ENCODE results near the gene LMX1A. TPM values are rescaled to one million over a fixed set of nuclear protein-coding genes. Genes with fewer than 3 reads are reported as not detected.

Gene LMX1A
- total RNA-seq, 4 donors from 2014 or later = 0.29 to 0.33 TPM; not detected in 2

DNA sequence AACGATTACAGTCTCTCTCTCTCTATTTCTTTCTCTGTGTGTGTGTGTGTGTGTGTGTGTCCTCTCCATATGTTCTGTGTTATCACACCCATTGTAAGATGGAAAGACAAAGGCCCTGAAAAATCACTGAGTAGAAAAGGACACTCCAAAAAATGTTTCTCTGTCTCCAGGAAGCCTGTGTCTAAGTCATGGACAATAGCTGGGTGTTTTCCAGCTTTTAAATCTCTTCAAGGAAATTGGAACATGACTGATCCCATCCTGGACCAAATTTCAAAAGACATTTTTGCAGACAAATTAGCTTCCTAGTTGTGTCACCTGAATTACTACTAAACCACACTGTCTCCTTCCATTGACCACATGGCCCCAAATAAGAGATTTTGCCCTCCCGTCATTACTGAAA lies 31.0 kb upstream of the LMX1A start:
- H3K9me3 ChIP-seq = no peaks in the 10 kb centered on the region
- intact Hi-C loops (cut with DNase I) = no loop called here
- H3K4me1 ChIP-seq = no peaks in the 10 kb centered on the region
- no peak overlapping the region for H3K4me3 ChIP-seq (replicated peaks in 1 of 3)
- WGBS, 2 donors = 78 to 84% methylated on average over 2 of the region's 2 CpGs
- no peak for TF ChIP-seq CTCF (IDR thresholded peaks at IDR 0.05)
- TF ChIP-seq POLR2A (IDR thresholded peaks at IDR 0.05) = no peak
- no peaks in the 10 kb centered on the region for H3K36me3 ChIP-seq
- no peak for DNase-seq
- H3K27me3 ChIP-seq = no peaks in the 10 kb centered on the region
- no peak overlapping the region for H3K27ac ChIP-seq

DNA sequence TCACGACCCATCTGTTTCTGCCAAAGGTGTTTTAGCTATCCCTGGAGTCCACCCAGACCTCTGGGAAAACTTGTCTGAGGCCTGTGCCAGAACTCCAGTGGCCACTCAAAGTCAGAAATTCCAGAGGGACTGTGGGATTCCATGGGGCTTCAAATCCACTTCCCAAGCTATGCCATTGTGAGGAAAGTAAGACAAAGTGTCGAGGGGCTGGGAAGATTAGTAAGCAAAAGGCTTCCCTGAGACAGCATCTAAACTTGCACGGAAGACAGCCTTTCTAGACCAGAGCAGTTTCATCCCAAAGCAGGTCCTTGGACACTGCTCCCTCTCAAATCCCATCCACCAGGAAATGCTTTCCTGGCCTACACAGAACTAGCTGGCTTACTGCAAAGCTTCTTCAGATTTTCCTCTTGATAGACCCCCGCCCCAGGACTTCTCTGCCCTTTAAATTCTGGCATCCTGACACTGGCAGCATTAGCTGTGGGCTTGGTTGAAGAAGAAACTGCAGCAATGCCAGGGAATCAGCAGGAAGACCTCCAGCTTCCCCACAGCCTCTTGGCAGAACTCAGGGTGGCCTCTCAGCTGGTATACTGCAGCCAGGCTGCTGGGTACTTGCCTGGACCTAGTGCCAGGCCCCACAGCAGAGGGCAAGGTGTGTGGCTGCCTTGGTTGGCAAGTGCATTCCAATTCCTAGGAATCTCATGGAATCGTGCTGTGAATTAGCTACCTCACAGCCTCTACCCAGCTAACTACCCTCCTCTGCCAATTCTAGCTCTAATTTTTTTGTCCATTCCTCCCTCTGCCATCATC lies 27.3 kb upstream of the LMX1A start:
- intact Hi-C loops (cut with DNase I) = no loop called here
- Histone ChIP-seq H3K9me3 (no peaks in the 10 kb centered on the region), H3K27ac (no peak overlapping the region), H3K4me1 (peaks cover 0 to 12% of the 10 kb centered on the region in 2 donors), H3K36me3 (no peaks in the 10 kb centered on the region), H3K4me3 (replicated peaks in 1 of 3) (no peak overlapping the region), H3K27me3 (no peaks in the 10 kb centered on the region)
- TF ChIP-seq CTCF (IDR thresholded peaks at IDR 0.05) = no peak
- TF ChIP-seq POLR2A (IDR thresholded peaks at IDR 0.05) = no peak
- DNase-seq = no peak
- 76 to 77% methylated on average over 5 of the region's 5 CpGs for WGBS, 2 donors

GRCh38 chr1:165383067-165383466 lies 26.6 kb upstream of the LMX1A start:
- 74 to 77% methylated on average over 5 to 6 of the region's 6 CpGs for whole genome bisulfite sequencing, 2 donors
- DNase-seq = peak; percentile 17 to 56
- H3K9me3 ChIP-seq = no peaks in the 10 kb centered on the region
- intact Hi-C loops (cut with DNase I) = no loop called here
- H3K36me3 ChIP-seq = no peaks in the 10 kb centered on the region
- no peaks in the 10 kb centered on the region for H3K27me3 ChIP-seq
- no peak overlapping the region for H3K4me3 ChIP-seq (replicated peaks in 1 of 3)
- no peak overlapping the region for H3K27ac ChIP-seq
- no peak for TF ChIP-seq CTCF (IDR thresholded peaks at IDR 0.05)
- no peak for TF ChIP-seq POLR2A (IDR thresholded peaks at IDR 0.05)
- H3K4me1 ChIP-seq = peaks cover 0 to 12% of the 10 kb centered on the region in 2 donors

DNA sequence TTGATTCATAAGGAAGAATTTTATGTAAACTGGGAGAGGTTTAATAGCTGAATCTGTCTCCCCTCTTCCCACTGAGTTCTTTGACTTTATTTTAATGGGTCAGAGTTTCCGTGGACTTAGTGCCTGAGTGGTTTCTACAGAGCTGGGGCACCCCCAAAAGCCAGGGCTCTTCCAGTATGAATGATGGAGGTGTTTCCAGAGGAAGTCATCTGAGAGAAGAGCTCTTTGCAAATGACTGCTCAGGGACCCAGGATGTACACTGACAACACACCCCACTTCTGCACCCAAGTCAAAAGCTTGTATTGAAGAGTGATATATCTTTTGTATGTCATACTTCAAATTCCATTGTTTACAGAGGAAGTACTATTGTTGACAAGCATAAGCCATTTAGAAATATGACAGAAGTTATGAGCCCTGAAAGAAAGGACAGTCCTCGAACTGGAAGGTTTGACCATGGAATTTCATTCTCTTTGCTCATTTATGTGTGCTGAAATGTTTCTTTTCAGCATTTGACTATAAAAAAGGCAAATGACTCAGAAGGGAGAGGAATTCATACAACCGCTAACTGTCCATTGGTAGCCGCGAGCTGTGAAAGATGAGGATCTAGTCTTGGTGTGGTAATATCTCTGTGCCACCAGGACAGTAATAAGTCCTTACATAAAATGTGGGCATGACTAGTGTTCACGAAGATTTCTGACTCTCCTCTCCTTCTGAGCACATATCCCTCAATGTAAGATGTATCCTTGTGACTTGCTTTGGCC lies 25.4 kb upstream of the LMX1A start:
- H3K4me3 ChIP-seq (replicated peaks in 1 of 3) = no peak overlapping the region
- no peaks in the 10 kb centered on the region for H3K9me3 ChIP-seq
- no peak for TF ChIP-seq POLR2A (IDR thresholded peaks at IDR 0.05)
- TF ChIP-seq CTCF (IDR thresholded peaks at IDR 0.05) = no peak
- DNase-seq = no peak
- H3K4me1 ChIP-seq = peaks cover 0 to 12% of the 10 kb centered on the region in 2 donors
- 87 to 89% methylated on average over 6 of the region's 6 CpGs for WGBS, 2 donors
- no peaks in the 10 kb centered on the region for H3K36me3 ChIP-seq
- intact Hi-C loops (cut with DNase I) = no loop called here
- no peak overlapping the region for H3K27ac ChIP-seq
- H3K27me3 ChIP-seq = no peaks in the 10 kb centered on the region

- H3K27ac ChIP-seq = peak overlapping the region; percentile 85 to 88 (median 88)
- intact Hi-C loops (cut with DNase I) = no loop called here
- no peaks in the 10 kb centered on the region for H3K27me3 ChIP-seq
- WGBS, 2 donors = 13 to 19% methylated on average over 12 of the region's 12 CpGs
- peak overlapping the region in 1 of 3 donors; percentile 34 for H3K4me3 ChIP-seq (replicated peaks in 1 of 3)
- no peaks in the 10 kb centered on the region for H3K36me3 ChIP-seq
- TF ChIP-seq POLR2A (IDR thresholded peaks at IDR 0.05) = no peak
- TF ChIP-seq CTCF (IDR thresholded peaks at IDR 0.05) = no peak
- no peaks in the 10 kb centered on the region for H3K9me3 ChIP-seq
- peaks cover 4 to 26% of the 10 kb centered on the region in 2 donors for H3K4me1 ChIP-seq
- no peak for DNase-seq
These were observed 20.3 kb upstream of the LMX1A start for GRCh38 chr1:165376811-165377311.
